ENCODE results near the gene PPP1R13B. TPM values are rescaled to one million over a fixed set of nuclear protein-coding genes. Genes with fewer than 3 reads are reported as not detected.

PPP1R13B gene
- total RNA-seq, 1 experiment from 2014 or later, result 16.2 TPM

DNA sequence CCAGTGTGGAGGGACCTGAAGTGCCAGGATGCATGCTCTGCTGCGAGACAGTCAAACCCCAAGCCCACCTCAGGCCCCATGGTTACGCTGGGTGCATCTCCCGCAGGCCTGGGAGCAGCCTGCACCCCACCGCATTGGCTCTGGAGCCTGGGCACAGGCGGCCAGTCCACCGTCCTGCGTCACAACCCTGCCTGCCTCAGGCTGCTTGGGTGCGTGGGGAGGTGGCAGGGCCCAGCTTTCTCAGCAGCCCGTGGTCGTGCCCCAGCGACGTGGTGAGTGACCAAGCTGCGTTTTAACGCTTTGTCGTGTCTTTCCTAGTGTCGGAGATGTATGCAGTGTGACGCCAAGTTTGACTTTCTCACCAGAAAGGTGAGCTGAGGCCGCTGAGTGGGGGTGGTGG lies 120.9 kb downstream of the PPP1R13B start:
- peaks cover 13% of the 10 kb centered on the region for H3K4me1 Mint-ChIP-seq (ENCODE audit: insufficient read depth, unreplicated experiment)
- BruUV-seq (replicated peaks), result no TSS peak
- no peak overlapping the region for H3K27ac Mint-ChIP-seq (ENCODE audit: low read depth, unreplicated experiment)
- ChIA-PET POLR2A (no interaction called here), CTCF (no interaction called here)
- TF ChIP-seq CTCF (IDR thresholded peaks at IDR 0.05; ENCODE audit: unreplicated experiment), result no peak
- intact Hi-C loops (cut with micrococcal nuclease), result no loop called here
- H3K27me3 Mint-ChIP-seq (ENCODE audit: insufficient read depth, unreplicated experiment), result no peaks in the 10 kb centered on the region
- peaks cover 30% of the 10 kb centered on the region for H3K36me3 Mint-ChIP-seq (ENCODE audit: insufficient read depth, unreplicated experiment)
- H3K4me3 Mint-ChIP-seq (ENCODE audit: unreplicated experiment), result no peak overlapping the region
- H3K9me3 Mint-ChIP-seq (ENCODE audit: unreplicated experiment), result no peaks in the 10 kb centered on the region
- DNase-seq (ENCODE audit: unreplicated experiment), result no peak

- TF ChIP-seq CTCF (IDR thresholded peaks at IDR 0.05; ENCODE audit: unreplicated experiment), result no peak
- ChIA-PET POLR2A (no interaction called here), CTCF (interaction anchor here (0.5 kb wide), 2 partner anchors 10 to 298 kb away, joined by 3 read pairs; partner anchors contain the start of gene ZFYVE21)
- intact Hi-C loops (cut with micrococcal nuclease), result no loop called here
- no peaks in the 10 kb centered on the region for H3K27me3 Mint-ChIP-seq (ENCODE audit: insufficient read depth, unreplicated experiment)
- peaks cover 27% of the 10 kb centered on the region for H3K36me3 Mint-ChIP-seq (ENCODE audit: insufficient read depth, unreplicated experiment)
- BruUV-seq (replicated peaks), result no TSS peak
- H3K4me1 Mint-ChIP-seq (ENCODE audit: insufficient read depth, unreplicated experiment), result peaks cover 17% of the 10 kb centered on the region
- H3K27ac Mint-ChIP-seq (ENCODE audit: low read depth, unreplicated experiment), result no peak overlapping the region
- no peak for DNase-seq (ENCODE audit: unreplicated experiment)
- H3K4me3 Mint-ChIP-seq (ENCODE audit: unreplicated experiment), result no peak overlapping the region
- no peaks in the 10 kb centered on the region for H3K9me3 Mint-ChIP-seq (ENCODE audit: unreplicated experiment)
Measured at GRCh38 chr14:103725739-103726395, 121.5 kb downstream of the PPP1R13B start.

- DNase-seq (ENCODE audit: unreplicated experiment), result no peak
- ChIA-PET CTCF (interaction anchor here (0.5 to 0.6 kb wide), 3 partner anchors 9 to 299 kb away, joined by 3 to 4 read pairs (median 3); partner anchors contain the start of gene ZFYVE21), POLR2A (interaction anchor here (0.6 to 0.7 kb wide), 3 partner anchors 196 to 1197 kb away, joined by 3 to 4 read pairs (median 3); a partner anchor contains a TSS)
- H3K27me3 Mint-ChIP-seq (ENCODE audit: insufficient read depth, unreplicated experiment), result no peaks in the 10 kb centered on the region
- H3K27ac Mint-ChIP-seq (ENCODE audit: low read depth, unreplicated experiment), result no peak overlapping the region
- H3K4me3 Mint-ChIP-seq (ENCODE audit: unreplicated experiment), result no peak overlapping the region
- no peak for TF ChIP-seq CTCF (IDR thresholded peaks at IDR 0.05; ENCODE audit: unreplicated experiment)
- peaks cover 17% of the 10 kb centered on the region for H3K4me1 Mint-ChIP-seq (ENCODE audit: insufficient read depth, unreplicated experiment)
- intact Hi-C loops (cut with micrococcal nuclease), result no loop called here
- BruUV-seq (replicated peaks), result no TSS peak
- no peaks in the 10 kb centered on the region for H3K9me3 Mint-ChIP-seq (ENCODE audit: unreplicated experiment)
- H3K36me3 Mint-ChIP-seq (ENCODE audit: insufficient read depth, unreplicated experiment), result peaks cover 27% of the 10 kb centered on the region
Measured at GRCh38 chr14:103725001-103725682, 122.2 kb downstream of the PPP1R13B start.

GRCh38 chr14:103724116-103724515 lies 123.3 kb downstream of the PPP1R13B start:
- no peak overlapping the region for H3K4me3 Mint-ChIP-seq (ENCODE audit: unreplicated experiment)
- H3K27me3 Mint-ChIP-seq (ENCODE audit: insufficient read depth, unreplicated experiment), result no peaks in the 10 kb centered on the region
- H3K36me3 Mint-ChIP-seq (ENCODE audit: insufficient read depth, unreplicated experiment), result peaks cover 22% of the 10 kb centered on the region
- H3K4me1 Mint-ChIP-seq (ENCODE audit: insufficient read depth, unreplicated experiment), result peaks cover 17% of the 10 kb centered on the region
- ChIA-PET CTCF (interaction anchor here (0.5 kb wide), 1 partner anchor 1296 kb away, joined by 7 read pairs; no protein-coding TSS in a partner anchor), POLR2A (interaction anchor here (0.7 kb wide), 1 partner anchor 148 kb away, joined by 3 read pairs; no protein-coding TSS in a partner anchor)
- no TSS peak for BruUV-seq (replicated peaks)
- H3K27ac Mint-ChIP-seq (ENCODE audit: low read depth, unreplicated experiment), result peak overlapping the region; percentile 63
- no peaks in the 10 kb centered on the region for H3K9me3 Mint-ChIP-seq (ENCODE audit: unreplicated experiment)
- TF ChIP-seq CTCF (IDR thresholded peaks at IDR 0.05; ENCODE audit: unreplicated experiment), result no peak
- intact Hi-C loops (cut with micrococcal nuclease), result no loop called here
- DNase-seq (ENCODE audit: unreplicated experiment), result no peak

Data from MCF 10A (cell line).